HK-2 (cell line): ENCODE measurements around the gene GNPTG.

Experiments used
- DNase-seq: peaks from one replicate; pipeline ENCODE4 v3.0.0-alpha.2; 2018; ENCODE audit not compliant: unreplicated experiment

The GNPTG gene

GRCh38 chr16:1333854-1334700, 17.7 kb upstream of the GNPTG start:
- DNase-seq = no peak

- no peak for DNase-seq
These were observed 17.0 kb upstream of the GNPTG start for GRCh38 chr16:1334739-1335138.

DNA sequence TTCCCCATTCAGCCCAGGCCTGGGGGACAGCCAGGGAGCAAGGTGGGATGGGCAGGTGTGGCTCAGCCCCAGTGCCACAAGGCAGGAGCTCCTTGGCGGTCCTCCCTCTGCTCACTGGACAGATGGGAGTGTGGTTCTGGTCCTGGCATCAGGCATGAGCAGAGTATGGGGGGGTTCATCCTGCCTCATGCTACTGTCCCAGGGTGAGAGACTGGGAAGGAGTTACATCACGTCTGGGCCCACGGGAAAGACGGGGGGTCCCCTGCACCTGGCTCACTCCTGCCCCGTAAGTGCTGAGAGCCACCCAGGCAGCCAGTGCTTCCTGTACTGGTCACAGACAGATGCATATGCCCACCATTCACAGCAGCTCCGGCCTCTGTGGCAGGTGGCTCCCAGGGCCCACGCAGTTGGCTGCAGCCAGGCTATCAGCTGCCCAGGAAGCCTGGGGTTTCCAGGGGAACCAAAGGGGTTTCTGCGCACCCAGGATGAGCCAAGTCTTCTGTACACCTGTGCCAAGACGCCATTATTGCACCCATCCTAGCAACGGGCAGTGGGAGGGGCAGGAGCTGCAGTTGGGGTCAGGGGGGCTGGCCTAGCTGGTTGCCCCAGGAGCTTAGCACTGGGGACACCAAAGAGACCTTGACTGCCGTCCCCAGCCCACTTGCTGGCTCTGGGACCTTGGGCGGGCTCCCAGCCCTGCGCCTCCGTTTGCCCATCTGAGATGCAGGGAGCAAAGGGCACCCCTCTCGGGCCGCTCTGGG, 16.3 kb upstream of the GNPTG start:
- DNase-seq = no peak

DNA sequence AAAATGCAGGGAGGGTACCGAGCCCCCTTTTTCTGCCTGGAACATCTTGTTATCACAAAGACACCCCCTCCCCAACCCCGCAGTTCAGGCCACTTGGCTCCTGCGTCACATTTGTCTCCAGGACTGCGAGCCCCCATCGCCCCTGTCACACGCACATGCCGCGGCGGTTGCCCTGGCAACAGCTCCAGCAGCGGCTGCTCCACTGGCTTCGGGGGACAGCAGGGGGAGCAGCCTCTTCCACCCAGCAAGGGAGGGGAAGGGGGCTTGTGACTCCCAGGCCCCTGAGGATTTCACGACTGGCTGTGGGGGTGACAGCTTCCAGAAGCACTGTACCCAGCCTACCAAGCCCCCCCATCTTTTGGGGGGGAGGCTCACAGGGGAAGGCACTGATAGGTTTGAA, 15.7 kb upstream of the GNPTG start:
- DNase-seq = no peak

GRCh38 chr16:1336619-1337018, 15.1 kb upstream of the GNPTG start:
- DNase-seq = no peak

DNA sequence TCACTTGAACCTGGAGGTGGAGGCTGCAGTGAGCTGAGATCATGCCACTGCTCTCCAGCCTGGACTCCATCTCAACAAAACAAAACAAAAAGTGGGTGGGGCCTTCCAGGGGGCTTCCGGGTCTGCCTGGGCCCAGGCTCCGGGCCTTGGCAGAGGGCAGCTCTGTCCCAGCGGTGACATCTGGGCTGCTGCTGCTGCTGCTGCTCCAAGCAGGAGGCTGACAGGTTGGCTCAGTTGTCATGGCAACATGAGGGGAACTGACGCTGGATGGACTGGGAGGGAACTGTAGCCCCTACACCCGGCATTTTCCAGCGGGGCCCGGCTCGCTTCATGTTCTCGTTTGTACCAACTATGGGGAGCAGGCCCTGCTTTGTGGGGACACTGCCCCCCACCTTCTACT, 14.2 kb upstream of the GNPTG start:
- DNase-seq = no peak

DNA sequence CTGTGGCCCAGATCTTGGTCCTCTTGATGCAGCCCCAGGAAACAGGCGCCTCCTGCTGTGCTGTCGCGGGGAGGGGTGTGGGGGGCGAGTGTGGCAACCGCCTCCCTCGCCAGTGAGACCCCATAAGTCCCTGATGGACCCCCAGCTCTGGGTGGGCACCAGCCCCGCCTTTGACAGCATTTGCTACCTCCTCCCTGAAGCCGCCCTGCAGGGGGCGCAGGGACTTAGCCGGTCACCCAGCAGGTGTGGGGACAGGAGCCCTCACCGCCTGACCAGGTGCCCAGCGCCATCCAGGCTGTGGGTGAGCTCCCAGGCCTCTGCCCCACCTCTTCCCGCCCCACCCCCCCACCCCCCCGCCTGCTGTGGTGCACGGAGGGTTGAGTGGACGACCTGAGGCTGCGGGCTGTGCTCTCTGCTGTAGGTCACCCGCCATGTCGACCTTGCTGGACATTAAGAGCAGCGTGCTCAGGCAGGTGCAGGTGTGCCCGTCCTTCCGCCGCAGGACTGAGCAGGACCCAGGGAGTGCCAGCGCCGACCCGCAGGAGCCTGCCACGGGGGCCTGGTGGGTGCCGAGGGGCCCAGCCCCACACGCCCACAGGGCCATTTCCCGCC, 13.5 kb upstream of the GNPTG start:
- no peak for DNase-seq

- no peak for DNase-seq
These were observed 12.7 kb upstream of the GNPTG start for GRCh38 chr16:1338855-1339675.

- DNase-seq = no peak
These were observed 10.8 kb upstream of the GNPTG start for GRCh38 chr16:1340730-1341494.

DNA sequence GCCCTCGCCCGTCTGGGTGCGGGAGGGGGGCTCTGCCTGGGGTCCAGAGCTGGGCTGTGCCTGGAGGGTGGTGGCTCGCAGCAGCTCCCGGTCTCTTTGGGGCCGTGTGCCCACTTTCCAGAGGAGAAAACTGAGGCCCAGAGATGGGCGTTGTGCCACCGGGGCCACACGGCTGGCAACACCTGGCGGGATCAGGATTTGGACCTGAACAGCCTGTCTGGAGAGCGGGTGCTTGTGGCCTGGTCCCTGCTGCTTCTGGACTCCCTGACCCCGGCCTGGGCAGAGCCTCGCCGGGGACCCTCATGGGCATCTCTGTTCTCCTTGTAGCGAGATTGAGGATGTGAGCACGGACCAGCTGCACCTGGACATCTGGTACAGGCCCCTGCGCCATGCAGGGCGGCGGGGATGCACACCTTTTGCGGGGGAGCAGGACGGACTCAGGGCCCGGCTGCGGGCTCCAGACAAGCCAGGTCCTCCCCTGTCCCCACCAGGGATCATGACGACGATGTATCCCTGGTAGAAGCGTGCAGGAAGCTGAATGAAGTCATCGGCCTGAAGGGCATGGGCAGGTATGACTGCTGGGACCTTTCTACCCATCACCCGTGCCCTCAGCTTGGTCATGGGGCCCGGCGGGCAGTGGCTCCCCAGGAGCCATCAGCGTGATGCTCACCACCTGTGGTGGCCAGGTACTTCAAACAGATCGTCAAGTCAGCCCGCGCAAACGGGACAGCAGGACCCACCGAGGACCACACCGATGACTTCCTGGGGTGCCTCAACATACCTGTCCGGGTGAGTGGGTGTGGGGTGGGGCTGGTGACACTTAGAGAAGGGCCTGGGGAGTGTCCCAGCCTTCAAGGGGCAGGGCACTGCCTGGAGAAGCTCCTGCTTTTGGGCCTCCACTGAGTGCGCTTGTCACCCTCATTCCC, 10.0 kb upstream of the GNPTG start:
- no peak for DNase-seq

- peak; percentile 96 for DNase-seq
These were observed 9.0 kb upstream of the GNPTG start for GRCh38 chr16:1342526-1343427.

GRCh38 chr16:1343428-1344242, 8.1 kb upstream of the GNPTG start:
- DNase-seq = no peak

DNA sequence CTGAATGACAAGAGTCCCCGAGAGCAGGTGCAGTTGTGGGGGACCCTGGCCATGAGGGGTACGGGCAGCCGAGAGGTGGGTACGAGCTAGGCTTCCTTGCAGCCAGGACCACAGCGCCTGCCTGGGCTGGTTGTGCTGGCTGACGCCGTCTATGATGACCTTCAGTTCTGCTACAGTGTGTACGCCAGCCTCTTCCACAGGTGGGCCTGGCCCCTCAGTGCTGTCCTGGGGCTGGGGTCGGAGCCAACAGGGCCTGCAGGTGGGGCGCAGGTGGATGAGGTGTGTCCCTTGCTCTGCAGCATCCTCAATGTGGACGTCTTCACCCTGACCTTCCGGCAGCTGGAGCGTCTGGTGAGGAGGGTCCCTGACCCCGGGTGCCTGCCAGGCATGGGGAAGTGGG, 7.2 kb upstream of the GNPTG start:
- no peak for DNase-seq

DNA sequence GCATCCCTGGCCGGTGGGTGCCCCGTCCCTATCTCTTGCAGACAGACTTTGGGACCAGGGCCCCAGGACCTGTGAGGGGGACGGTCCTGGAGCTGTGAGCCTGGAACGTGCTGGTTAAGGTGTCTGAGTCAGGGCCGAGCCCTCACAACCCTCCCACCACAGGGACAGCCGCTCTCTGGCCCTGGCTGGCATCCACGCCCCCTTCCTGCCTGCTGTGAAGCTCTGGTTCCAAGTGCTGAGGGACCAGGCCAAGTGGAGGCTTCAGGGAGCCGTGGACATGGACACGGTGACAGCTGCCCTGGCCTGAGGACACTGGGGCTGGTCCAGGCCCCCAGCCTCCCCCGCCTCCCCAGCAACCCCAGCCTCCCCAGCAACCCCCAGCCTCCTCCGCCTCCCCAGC, 6.6 kb upstream of the GNPTG start:
- DNase-seq = no peak

DNA sequence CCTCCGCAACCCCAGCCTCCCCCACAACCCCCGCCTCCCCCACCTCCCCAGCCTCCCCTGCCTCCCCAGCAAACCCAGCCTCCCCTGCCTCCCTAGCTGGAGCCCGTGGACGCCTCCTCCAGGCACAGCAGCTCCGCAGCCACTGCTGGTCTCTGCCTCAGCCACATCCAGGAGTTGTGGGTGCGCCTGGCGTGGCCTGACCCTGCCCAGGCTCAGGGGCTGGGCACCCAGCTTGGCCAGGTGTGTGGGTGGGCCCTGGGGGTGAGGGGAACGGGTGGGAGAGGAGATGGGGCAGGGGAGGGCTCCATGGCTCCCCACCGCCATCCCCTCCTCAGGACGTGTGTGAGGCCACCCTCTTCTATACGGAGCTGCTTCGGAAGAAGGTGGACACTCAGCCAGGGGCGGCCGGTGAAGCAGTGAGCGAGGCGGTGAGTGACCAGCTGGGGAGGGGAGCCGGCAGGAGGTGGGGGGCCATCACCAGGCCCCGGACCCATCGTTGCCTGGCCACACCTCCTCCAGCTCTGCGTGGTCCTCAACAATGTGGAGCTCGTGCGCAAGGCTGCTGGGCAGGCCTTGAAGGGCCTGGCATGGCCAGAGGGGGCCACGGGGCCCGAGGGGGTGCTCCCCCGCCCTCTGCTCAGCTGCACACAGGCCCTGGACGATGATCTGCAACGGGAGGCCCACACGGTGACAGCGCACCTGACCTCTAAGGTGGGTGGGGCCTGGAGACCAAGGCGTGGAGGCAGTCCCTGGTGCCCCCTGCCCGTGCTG, 5.9 kb upstream of the GNPTG start:
- no peak for DNase-seq

- DNase-seq = no peak
These were observed 5.1 kb upstream of the GNPTG start for GRCh38 chr16:1346422-1347285.
